HG02588 (cell line): ENCODE measurements around the gene CD93.

Experiments used
- ATAC-seq: cut with Tn5 transposase; IDR thresholded peaks from one replicate; pipeline ENCODE4 v1.9.1; 2021; ENCODE audit warnings: mild to moderate bottlenecking, moderate library complexity; ENCODE audit not compliant: unreplicated experiment

The CD93 gene

GRCh38 chr20:23061734-23062561 is 24.2 kb downstream of the CD93 start:
- ATAC-seq = no peak

- no peak for ATAC-seq
Observed at GRCh38 chr20:23061262-23061661, 24.9 kb downstream of the CD93 start.

GRCh38 chr20:23060629-23061028 is 25.5 kb downstream of the CD93 start:
- no peak for ATAC-seq

- no peak for ATAC-seq
Observed at GRCh38 chr20:23059846-23060245, 26.3 kb downstream of the CD93 start.

GRCh38 chr20:23059001-23059400 is 27.1 kb downstream of the CD93 start:
- no peak for ATAC-seq

GRCh38 chr20:23058240-23058639 is 27.9 kb downstream of the CD93 start:
- ATAC-seq = no peak

- no peak for ATAC-seq
Observed at GRCh38 chr20:23052904-23053303, 33.2 kb downstream of the CD93 start.

GRCh38 chr20:23050847-23051627 is 35.1 kb downstream of the CD93 start:
- no peak for ATAC-seq

- no peak for ATAC-seq
Observed at GRCh38 chr20:23050076-23050838, 35.9 kb downstream of the CD93 start.

- no peak for ATAC-seq
Observed at GRCh38 chr20:23049201-23050075, 36.7 kb downstream of the CD93 start, which contains the start of gene THBD. TSS of gene THBD (minus strand) at chr20:23049672. CDS start at chr20:23049504, 168 bp downstream.

- no peak for ATAC-seq
Observed at GRCh38 chr20:23048283-23049200, 37.6 kb downstream of the CD93 start.

GRCh38 chr20:23047738-23048214 is 38.3 kb downstream of the CD93 start:
- no peak for ATAC-seq

- no peak for ATAC-seq
Observed at GRCh38 chr20:23047001-23047737, 39.0 kb downstream of the CD93 start.

GRCh38 chr20:23046431-23046830 is 39.7 kb downstream of the CD93 start:
- no peak for ATAC-seq

- no peak for ATAC-seq
Observed at GRCh38 chr20:23043376-23043775, 42.7 kb downstream of the CD93 start.

- ATAC-seq = no peak
Observed at GRCh38 chr20:23042270-23042669, 43.9 kb downstream of the CD93 start.

GRCh38 chr20:23039885-23040508 is 46.1 kb downstream of the CD93 start:
- no peak for ATAC-seq
